IMR-90 (cell line): ENCODE results near the gene ZFHX3.

Experiments used
- CEBPB ChIP-seq: IDR thresholded peaks from 2 replicates; pipeline ENCODE4 v1.6.1; 2012; ENCODE audit warnings: low read depth, low read length, improper control_type of control experiment
- CTCF ChIP-seq: conservative IDR thresholded peaks from 2 replicates; pipeline ENCODE4 v1.5.1; 2012; ENCODE audit warnings: mild to moderate bottlenecking, low read depth, low read length, improper control_type of control experiment
- ELK1 ChIP-seq: fragments of 150-350 bp; IDR thresholded peaks from 2 replicates; pipeline ENCODE4 v1.6.1; 2016; ENCODE audit warnings: low read depth, mild to moderate bottlenecking, low read length, moderate library complexity, borderline replicate concordance
- MAFK ChIP-seq: IDR thresholded peaks from 2 replicates; pipeline ENCODE4 v1.6.1; 2012; ENCODE audit warnings: low read depth, low read length, improper control_type of control experiment
- MXI1 ChIP-seq: IDR thresholded peaks from 2 replicates; pipeline ENCODE4 v1.6.1; 2012; ENCODE audit warnings: low read depth, mild to moderate bottlenecking, low read length, moderate library complexity, borderline replicate concordance
- NFE2L2 ChIP-seq: fragments of 150-350 bp; IDR thresholded peaks from 2 replicates; pipeline ENCODE4 v1.6.1; 2016; ENCODE audit warnings: low read depth, mild to moderate bottlenecking, low read length
- POLR2A ChIP-seq: IDR thresholded peaks from 2 replicates; pipeline ENCODE4 v1.6.1; 2012; ENCODE audit warnings: mild to moderate bottlenecking, low read depth, low read length
- RFX5 ChIP-seq: IDR thresholded peaks from 2 replicates; pipeline ENCODE4 v1.8.0; 2012; ENCODE audit warnings: low read depth, mild to moderate bottlenecking, low read length, moderate library complexity
- SMC3 ChIP-seq: fragments of 150-350 bp; IDR thresholded peaks from 2 replicates; pipeline ENCODE4 v1.6.1; 2016; ENCODE audit warnings: low read depth, mild to moderate bottlenecking, antibody characterized with exemption, low read length, moderate library complexity
- USF2 ChIP-seq: fragments of 150-350 bp; IDR thresholded peaks from 2 replicates; pipeline ENCODE4 v1.6.1; 2017; ENCODE audit warnings: mild to moderate bottlenecking, antibody characterized with exemption, low read length, low read depth

- TF ChIP-seq CTCF (no peak), RFX5 (no peak), POLR2A (no peak), MXI1 (no peak), CEBPB (no peak), ELK1 (no peak), USF2 (no peak), MAFK (no peak), SMC3 (no peak), NFE2L2 (no peak)
Observed at GRCh38 chr16:72844225-72844920, 203.6 kb downstream of the ZFHX3 start.
